Keratinocyte (primary cell): Measurements from ENCODE around the gene LUM. TPM values are rescaled to one million over a fixed set of nuclear protein-coding genes. Genes with fewer than 3 reads are reported as not detected.

Experiments
- DNase-seq: peaks from one replicate; pipeline ENCODE4 v3.0.0-alpha.2; 2011; ENCODE audit warnings: low read depth, missing footprints, low spot score
- FAIRE-seq: peaks from 2 replicates; lab custom pipeline; 2011; peaks lifted over from hg19 to GRCh38; lab: Jason Lieb, UNC
- H2AFZ ChIP-seq: 2 replicates; pipeline ENCODE4 v1.6.0; 2012; ENCODE audit warnings: low read length, control low read depth, inconsistent platforms; ENCODE audit not compliant: control insufficient read depth
- H3K27ac ChIP-seq: 2 replicates; pipeline ENCODE4 v1.5.1; 2011; ENCODE audit warnings: low read length; ENCODE audit not compliant: control insufficient read depth, insufficient read depth
- H3K27me3 ChIP-seq: 3 replicates; pipeline ENCODE4 v1.6.0; 2011; ENCODE audit warnings: low read length; ENCODE audit not compliant: control insufficient read depth, insufficient read depth; ENCODE audit errors: extremely low read depth
- H3K36me3 ChIP-seq, 2 experiments: 2 replicates in 1 of 2; 3 replicates in 1 of 2; pipeline ENCODE4 v1.5.1; 2011; ENCODE audit warnings: low read length in 2 of 2, mild to moderate bottlenecking in 1 of 2; ENCODE audit not compliant: control insufficient read depth in 2 of 2, insufficient read depth in 2 of 2; ENCODE audit errors: extremely low read depth in 1 of 2
- H3K4me1 ChIP-seq: 3 replicates; pipeline ENCODE4 v1.5.1; 2011; ENCODE audit warnings: low read length; ENCODE audit not compliant: control insufficient read depth, insufficient read depth; ENCODE audit errors: extremely low read depth
- H3K4me2 ChIP-seq: 3 replicates; pipeline ENCODE4 v1.6.0; 2011; ENCODE audit warnings: low read depth, low read length; ENCODE audit not compliant: control insufficient read depth, insufficient read depth; ENCODE audit errors: extremely low read depth
- H3K4me3 ChIP-seq, 3 experiments: fragments of 200-600 bp in 1 of 3; sonication (generic) in 1 of 3; 2 replicates in 2 of 3; 3 replicates in 1 of 3; pipeline ENCODE4 v1.5.1; 2011 to 2016; ENCODE audit warnings: low read length in 3 of 3, mild to moderate bottlenecking in 3 of 3, control low read depth in 2 of 3, inconsistent platforms in 1 of 3, low read depth in 1 of 3, mixed read lengths in 1 of 3, mixed run types in 1 of 3, moderate library complexity in 1 of 3; ENCODE audit not compliant: control insufficient read depth in 2 of 3, insufficient read depth in 2 of 3; ENCODE audit errors: extremely low read depth in 1 of 3
- H3K79me2 ChIP-seq: 2 replicates; pipeline ENCODE4 v1.6.0; 2012; ENCODE audit warnings: low read length; ENCODE audit not compliant: control insufficient read depth, insufficient read depth
- H3K9ac ChIP-seq: 3 replicates; pipeline ENCODE4 v1.6.0; 2011; ENCODE audit warnings: low read length; ENCODE audit not compliant: control insufficient read depth, insufficient read depth; ENCODE audit errors: extremely low read depth
- H3K9me1 ChIP-seq: 3 replicates; pipeline ENCODE4 v1.6.0; 2011; ENCODE audit warnings: low read length; ENCODE audit not compliant: control insufficient read depth, insufficient read depth; ENCODE audit errors: extremely low read depth
- H3K9me3 ChIP-seq: 2 replicates; pipeline ENCODE4 v1.5.1; 2012; ENCODE audit warnings: low read depth, low read length; ENCODE audit not compliant: control insufficient read depth
- H4K20me1 ChIP-seq: 3 replicates; pipeline ENCODE4 v1.6.0; 2011; ENCODE audit warnings: low read length; ENCODE audit not compliant: control insufficient read depth, insufficient read depth; ENCODE audit errors: extremely low read depth
- EZH2 ChIP-seq: IDR thresholded peaks from one replicate; pipeline ENCODE4 v1.6.1; 2012; ENCODE audit warnings: inconsistent platforms, mild to moderate bottlenecking, low read length, moderate library complexity
- dilution Hi-C: fragments of 300-500 bp; cut with MboI; formaldehyde crosslinking; loops from one replicate; pipeline ENCODE4 v1.7.0; 2020; ENCODE audit warnings: low sequenced_read_pairs; ENCODE audit not compliant: extremely low pct_ligation_motif_present
- polyA plus RNA-seq, 5 experiments: library from polyadenylated mRNA; depleted of rRNA in 3 of 5; stranded (reverse) in 3 of 5; stranded (forward) in 1 of 5; unstranded in 1 of 5; fragments of >200 nt; gene quantifications; 1 replicate in 1 of 5; 2 replicates in 3 of 5; 3 replicates in 1 of 5; pipeline versions ENCODE4 v1.2.1 to v1.2.3, GENCODE V29; 2011 to 2012; ENCODE audit warnings: missing spikeins in 2 of 5, low read depth in 1 of 5, low replicate concordance in 1 of 5
- TF ChIP-seq, protein P1 (sequence below), 3 experiments: IDR thresholded peaks in 1 of 3; conservative IDR thresholded peaks in 1 of 3; optimal IDR thresholded peaks in 1 of 3; 2 replicates in 2 of 3; 3 replicates in 1 of 3; pipeline versions ENCODE3 to v1.5.1; 2011; ENCODE audit warnings: low read length in 3 of 3, mild to moderate bottlenecking in 3 of 3, moderate library complexity in 2 of 3, control low read depth in 1 of 3, inconsistent platforms in 1 of 3; ENCODE audit not compliant: insufficient read depth in 2 of 3; ENCODE audit errors: extremely low read depth in 1 of 3

The LUM gene
- polyA plus RNA-seq, 1 donor (not counting 4 experiments of a cell fraction or from before 2014, with no cell fraction given), result 0.37 TPM

DNA sequence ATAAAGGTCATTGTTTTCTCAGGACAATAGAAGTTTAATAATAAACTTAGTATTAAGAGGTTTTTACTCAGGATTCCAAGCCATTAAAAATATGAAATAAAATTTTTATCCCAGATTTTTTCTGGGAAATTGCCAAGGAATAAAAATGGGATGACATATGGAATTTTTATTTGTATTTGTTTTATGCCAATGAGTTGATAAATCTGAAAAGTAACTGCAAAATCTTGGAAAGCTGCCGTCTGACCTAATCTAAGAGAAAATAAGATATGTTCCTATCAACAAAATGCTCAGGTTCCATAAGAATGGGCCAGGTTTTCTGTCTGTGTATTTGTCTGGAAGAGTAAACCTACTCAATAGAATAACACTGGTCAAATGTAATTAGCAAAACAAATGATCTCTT is 31.3 kb downstream of the LUM start:
- no peak for FAIRE-seq
- Histone ChIP-seq H3K9ac (no peak overlapping the region), H3K4me1 (no peaks in the 10 kb centered on the region), H3K9me3 (no peaks in the 10 kb centered on the region), H3K27ac (no peak overlapping the region), H2AFZ (no peak overlapping the region), H4K20me1 (no peaks in the 10 kb centered on the region), H3K4me3 (no peak overlapping the region), H3K79me2 (no peaks in the 10 kb centered on the region), H3K27me3 (no peaks in the 10 kb centered on the region), H3K4me2 (no peak overlapping the region), H3K9me1 (no peaks in the 10 kb centered on the region), H3K36me3 (no peaks in the 10 kb centered on the region)
- dilution Hi-C loops, result no loop called here
- TF ChIP-seq, protein P1, sequence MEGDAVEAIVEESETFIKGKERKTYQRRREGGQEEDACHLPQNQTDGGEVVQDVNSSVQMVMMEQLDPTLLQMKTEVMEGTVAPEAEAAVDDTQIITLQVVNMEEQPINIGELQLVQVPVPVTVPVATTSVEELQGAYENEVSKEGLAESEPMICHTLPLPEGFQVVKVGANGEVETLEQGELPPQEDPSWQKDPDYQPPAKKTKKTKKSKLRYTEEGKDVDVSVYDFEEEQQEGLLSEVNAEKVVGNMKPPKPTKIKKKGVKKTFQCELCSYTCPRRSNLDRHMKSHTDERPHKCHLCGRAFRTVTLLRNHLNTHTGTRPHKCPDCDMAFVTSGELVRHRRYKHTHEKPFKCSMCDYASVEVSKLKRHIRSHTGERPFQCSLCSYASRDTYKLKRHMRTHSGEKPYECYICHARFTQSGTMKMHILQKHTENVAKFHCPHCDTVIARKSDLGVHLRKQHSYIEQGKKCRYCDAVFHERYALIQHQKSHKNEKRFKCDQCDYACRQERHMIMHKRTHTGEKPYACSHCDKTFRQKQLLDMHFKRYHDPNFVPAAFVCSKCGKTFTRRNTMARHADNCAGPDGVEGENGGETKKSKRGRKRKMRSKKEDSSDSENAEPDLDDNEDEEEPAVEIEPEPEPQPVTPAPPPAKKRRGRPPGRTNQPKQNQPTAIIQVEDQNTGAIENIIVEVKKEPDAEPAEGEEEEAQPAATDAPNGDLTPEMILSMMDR (optimal IDR thresholded peaks at IDR 0.05 in 1 of 3, IDR thresholded peaks at IDR 0.05 in 1 of 3, conservative IDR thresholded peaks at IDR 0.05 in 1 of 3; ENCODE audit: extremely low read depth in 1 of 3, insufficient read depth in 2 of 3, low read length in 3 of 3), result no peak
- TF ChIP-seq EZH2, result no peak
- DNase-seq, result no peak

- Histone ChIP-seq H3K4me3 (no peak overlapping the region), H3K9ac (no peak overlapping the region), H3K36me3 (no peaks in the 10 kb centered on the region), H3K27me3 (no peaks in the 10 kb centered on the region), H2AFZ (no peak overlapping the region), H3K4me1 (no peaks in the 10 kb centered on the region), H3K4me2 (no peak overlapping the region), H3K79me2 (no peaks in the 10 kb centered on the region), H3K27ac (no peak overlapping the region), H3K9me1 (no peaks in the 10 kb centered on the region), H4K20me1 (no peaks in the 10 kb centered on the region), H3K9me3 (no peaks in the 10 kb centered on the region)
- dilution Hi-C loops, result no loop called here
- FAIRE-seq (no peak), DNase-seq (no peak)
- no peak for TF ChIP-seq EZH2
- TF ChIP-seq, protein P1 (optimal IDR thresholded peaks at IDR 0.05 in 1 of 3, IDR thresholded peaks at IDR 0.05 in 1 of 3, conservative IDR thresholded peaks at IDR 0.05 in 1 of 3; ENCODE audit: extremely low read depth in 1 of 3, insufficient read depth in 2 of 3, low read length in 3 of 3), result no peak
These were observed 32.8 kb downstream of the LUM start for GRCh38 chr12:91078501-91078900.
